Liver (tissue), 9 donors: ENCODE measurements around the gene MYO15A. TPM values are rescaled to one million over a fixed set of nuclear protein-coding genes. Genes with fewer than 3 reads are reported as not detected.

Experiments
- DNase-seq: peaks from one replicate; pipeline ENCODE4 v3.0.0-alpha.2; 2017; ENCODE audit warnings: low spot score
- H3K27ac ChIP-seq, 2 donors: one replicate each; pipeline ENCODE4 v1.7.0; 2013; ENCODE audit warnings: inconsistent platforms in 2 of 2, low read length in 2 of 2, control low read depth in 1 of 2, low read depth in 1 of 2, mild to moderate bottlenecking in 1 of 2
- H3K27me3 ChIP-seq, 4 donors: one replicate each; pipeline versions ENCODE4 v1.6.1 to v1.7.0; 2013; ENCODE audit warnings: low read length in 3 of 4, inconsistent platforms in 1 of 4, mild to moderate bottlenecking in 1 of 4, moderate library complexity in 1 of 4; ENCODE audit not compliant: control insufficient read depth in 4 of 4, insufficient read depth in 4 of 4
- H3K36me3 ChIP-seq, 4 donors: one replicate each; pipeline versions ENCODE4 v1.6.1 to v1.7.0; 2013; ENCODE audit warnings: low read length in 3 of 4, mild to moderate bottlenecking in 3 of 4, low read depth in 1 of 4, moderate library complexity in 1 of 4; ENCODE audit not compliant: control insufficient read depth in 4 of 4, insufficient read depth in 3 of 4
- H3K4me1 ChIP-seq, 4 donors: one replicate each; pipeline versions ENCODE4 v1.6.1 to v1.7.0; 2013; ENCODE audit warnings: low read length in 3 of 4, mild to moderate bottlenecking in 3 of 4, moderate library complexity in 1 of 4; ENCODE audit not compliant: control insufficient read depth in 4 of 4, insufficient read depth in 4 of 4
- H3K4me3 ChIP-seq, 3 donors: one replicate each; pipeline versions ENCODE4 v1.6.1 to v1.7.0; 2013; ENCODE audit warnings: low read length in 3 of 3, control low read depth in 1 of 3, low read depth in 1 of 3, mild to moderate bottlenecking in 1 of 3
- H3K9ac ChIP-seq, 2 donors: one replicate each; pipeline ENCODE4 v1.7.0; 2013; ENCODE audit warnings: low read length in 2 of 2, mild to moderate bottlenecking in 2 of 2, moderate library complexity in 2 of 2, control low read depth in 1 of 2, low read depth in 1 of 2
- H3K9me3 ChIP-seq, 4 donors: one replicate each; pipeline versions ENCODE4 v1.6.1 to v1.7.0; 2013; ENCODE audit warnings: low read length in 3 of 4; ENCODE audit not compliant: control insufficient read depth in 4 of 4
- CTCF ChIP-seq: fragments of 150-350 bp; IDR thresholded peaks from 2 replicates; pipeline ENCODE4 v1.5.1; 2017; ENCODE audit warnings: improper control_type of control experiment, low read depth, low read length; ENCODE audit not compliant: missing input control
- EGR1 ChIP-seq, 2 donors: IDR thresholded peaks; 2 replicates each; pipeline ENCODE4 v1.6.1; 2016 to 2018; ENCODE audit warnings: antibody characterized with exemption in 2 of 2, low read depth in 2 of 2
- FOXA1 ChIP-seq: IDR thresholded peaks from 2 replicates; pipeline ENCODE4 v1.6.1; 2016; ENCODE audit warnings: antibody characterized with exemption
- FOXA2 ChIP-seq: IDR thresholded peaks from 2 replicates; pipeline ENCODE4 v1.6.1; 2016; ENCODE audit warnings: antibody characterized with exemption
- HNF4A ChIP-seq, 2 donors: conservative IDR thresholded peaks; 2 replicates each; pipeline ENCODE4 v1.6.1; 2016; ENCODE audit warnings: antibody characterized with exemption in 2 of 2, mild to moderate bottlenecking in 2 of 2
- HNF4G ChIP-seq: IDR thresholded peaks from 2 replicates; pipeline ENCODE4 v1.6.1; 2016; ENCODE audit warnings: antibody characterized with exemption
- JUND ChIP-seq, 2 donors: IDR thresholded peaks; 2 replicates each; pipeline ENCODE4 v1.6.1; 2016; ENCODE audit warnings: antibody characterized with exemption in 2 of 2
- MAX ChIP-seq: IDR thresholded peaks from 2 replicates; pipeline ENCODE4 v1.6.1; 2016; ENCODE audit warnings: antibody characterized with exemption
- NR2F2 ChIP-seq: IDR thresholded peaks from 2 replicates; pipeline ENCODE4 v1.6.1; 2016; ENCODE audit warnings: antibody characterized with exemption
- RAD21 ChIP-seq, 2 donors: IDR thresholded peaks; 2 replicates each; pipeline ENCODE4 v1.6.1; 2016; ENCODE audit warnings: antibody characterized with exemption in 2 of 2, mild to moderate bottlenecking in 2 of 2
- REST ChIP-seq: IDR thresholded peaks from 2 replicates; pipeline ENCODE4 v1.6.1; 2016; ENCODE audit warnings: antibody characterized with exemption, mild to moderate bottlenecking
- RXRA ChIP-seq, 2 donors: IDR thresholded peaks; 2 replicates each; pipeline ENCODE4 v1.6.1; 2017 to 2018; ENCODE audit warnings: antibody characterized with exemption in 2 of 2, mild to moderate bottlenecking in 1 of 2
- SP1 ChIP-seq: IDR thresholded peaks from 2 replicates; pipeline ENCODE4 v1.6.1; 2018; ENCODE audit warnings: antibody characterized with exemption, mild to moderate bottlenecking
- WGBS: extraction: QIAGEN DNeasy Blood & Tissue Kit; methylation state at CpG from one replicate; pipeline ENCODE4 v1.1.7; 2013; 5-methylcytosine and 5-hydroxymethylcytosine counted together
- polyA plus RNA-seq, 2 donors: library from polyadenylated mRNA; stranded (reverse) in 1 of 2; unstranded in 1 of 2; fragments of 200-250 nt in 1 of 2; fragments of >200 nt in 1 of 2; fragmentation: Nextera tagmentation in 1 of 2; extraction: Ambion mirVana in 1 of 2; gene quantifications; one replicate each; pipeline versions ENCODE4 v1.2.1 to v1.2.3, GENCODE V29; 2013 to 2015
- total RNA-seq, 2 donors: library from RNA; depleted of rRNA; stranded (reverse); fragments of >200 nt; gene quantifications; one replicate each; pipeline ENCODE4 v1.2.3, GENCODE V29; 2014
- TF ChIP-seq, protein P1 (sequence below): IDR thresholded peaks from 2 replicates; pipeline ENCODE4 v1.6.1; 2016; ENCODE audit warnings: antibody characterized with exemption
- TF ChIP-seq, protein P2 (sequence below): IDR thresholded peaks from 2 replicates; pipeline ENCODE4 v1.6.1; 2016; ENCODE audit warnings: antibody characterized with exemption
- donor health status: healthy.
- donor health status: healthy.
- donor health status: healthy.
- donor health status: healthy.
- donor health status: healthy.

MYO15A gene
- total and polyA plus RNA-seq, 4 donors, result 0.15 to 2.9 (median 0.97) TPM

GRCh38 chr17:18194394-18194793 lies 85.8 kb downstream of the MYO15A start (continued):
- no peak for TF ChIP-seq SP1

DNA sequence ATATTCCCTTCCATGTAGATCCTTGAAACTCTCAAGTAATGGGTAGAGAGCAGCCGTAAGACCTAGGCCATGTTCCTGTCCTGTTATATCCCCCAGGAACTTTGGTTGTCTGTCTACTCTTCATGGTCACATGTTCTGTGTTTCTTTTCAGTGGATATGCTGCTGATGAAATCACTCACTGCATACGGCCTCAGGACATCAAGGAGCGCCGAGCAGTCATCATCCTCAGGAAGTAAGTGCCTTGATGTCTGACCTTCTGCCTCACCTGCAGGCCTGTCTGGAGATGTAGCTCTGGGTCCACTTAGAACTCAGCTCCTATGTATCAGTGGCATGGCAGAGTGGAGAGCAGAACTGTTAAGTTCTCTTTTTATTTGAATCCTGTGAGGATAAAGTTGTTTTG lies 86.2 kb downstream of the MYO15A start:
- TF ChIP-seq CTCF (no peak), RXRA (IDR thresholded peaks at IDR 0.05) (no peak), FOXA1 (no peak), FOXA2 (no peak), MAX (no peak), NR2F2 (no peak), HNF4A (conservative IDR thresholded peaks at IDR 0.05) (no peak), RAD21 (IDR thresholded peaks at IDR 0.05) (no peak), HNF4G (no peak), REST (no peak), EGR1 (IDR thresholded peaks at IDR 0.05; ENCODE audit: low read depth in 2 of 2) (no peak)
- TF ChIP-seq, protein P1, sequence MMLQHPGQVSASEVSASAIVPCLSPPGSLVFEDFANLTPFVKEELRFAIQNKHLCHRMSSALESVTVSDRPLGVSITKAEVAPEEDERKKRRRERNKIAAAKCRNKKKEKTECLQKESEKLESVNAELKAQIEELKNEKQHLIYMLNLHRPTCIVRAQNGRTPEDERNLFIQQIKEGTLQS, result no peak
- TF ChIP-seq, protein P2, sequence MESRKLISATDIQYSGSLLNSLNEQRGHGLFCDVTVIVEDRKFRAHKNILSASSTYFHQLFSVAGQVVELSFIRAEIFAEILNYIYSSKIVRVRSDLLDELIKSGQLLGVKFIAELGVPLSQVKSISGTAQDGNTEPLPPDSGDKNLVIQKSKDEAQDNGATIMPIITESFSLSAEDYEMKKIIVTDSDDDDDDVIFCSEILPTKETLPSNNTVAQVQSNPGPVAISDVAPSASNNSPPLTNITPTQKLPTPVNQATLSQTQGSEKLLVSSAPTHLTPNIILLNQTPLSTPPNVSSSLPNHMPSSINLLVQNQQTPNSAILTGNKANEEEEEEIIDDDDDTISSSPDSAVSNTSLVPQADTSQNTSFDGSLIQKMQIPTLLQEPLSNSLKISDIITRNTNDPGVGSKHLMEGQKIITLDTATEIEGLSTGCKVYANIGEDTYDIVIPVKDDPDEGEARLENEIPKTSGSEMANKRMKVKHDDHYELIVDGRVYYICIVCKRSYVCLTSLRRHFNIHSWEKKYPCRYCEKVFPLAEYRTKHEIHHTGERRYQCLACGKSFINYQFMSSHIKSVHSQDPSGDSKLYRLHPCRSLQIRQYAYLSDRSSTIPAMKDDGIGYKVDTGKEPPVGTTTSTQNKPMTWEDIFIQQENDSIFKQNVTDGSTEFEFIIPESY, result no peak
- Histone ChIP-seq H3K36me3 (peaks cover 5 to 39% (median 23%) of the 10 kb centered on the region in 4 donors), H3K4me3 (no peak overlapping the region), H3K27me3 (no peaks in the 10 kb centered on the region), H3K9ac (no peak overlapping the region), H3K27ac (no peak overlapping the region), H3K4me1 (peaks cover 19 to 33% (median 22%) of the 10 kb centered on the region in 4 donors), H3K9me3 (no peaks in the 10 kb centered on the region)
- WGBS, result 86% methylated on average over 4 of the region's 4 CpGs
- DNase-seq, result no peak

GRCh38 chr17:18195246-18195645 lies 86.7 kb downstream of the MYO15A start:
- Histone ChIP-seq H3K4me1 (peaks cover 15 to 29% (median 18%) of the 10 kb centered on the region in 4 donors), H3K36me3 (peaks cover 5 to 39% (median 23%) of the 10 kb centered on the region in 4 donors), H3K27ac (no peak overlapping the region), H3K4me3 (no peak overlapping the region), H3K27me3 (no peaks in the 10 kb centered on the region), H3K9me3 (no peaks in the 10 kb centered on the region), H3K9ac (no peak overlapping the region)
- TF ChIP-seq RXRA (IDR thresholded peaks at IDR 0.05), result no peak
- TF ChIP-seq JUND (IDR thresholded peaks at IDR 0.05), result no peak
- no peak for TF ChIP-seq FOXA1
- 93% methylated on average over 5 of the region's 5 CpGs for WGBS
- DNase-seq, result no peak
